UCSD-AML1 (cell line): ENCODE data around the gene DUSP5.

Experiments
- DNase-seq: peaks from one replicate; lab custom pipeline; 2025; ENCODE audit not compliant: unreplicated experiment; lab: John Stamatoyannopoulos, UW

DUSP5 gene

DNA sequence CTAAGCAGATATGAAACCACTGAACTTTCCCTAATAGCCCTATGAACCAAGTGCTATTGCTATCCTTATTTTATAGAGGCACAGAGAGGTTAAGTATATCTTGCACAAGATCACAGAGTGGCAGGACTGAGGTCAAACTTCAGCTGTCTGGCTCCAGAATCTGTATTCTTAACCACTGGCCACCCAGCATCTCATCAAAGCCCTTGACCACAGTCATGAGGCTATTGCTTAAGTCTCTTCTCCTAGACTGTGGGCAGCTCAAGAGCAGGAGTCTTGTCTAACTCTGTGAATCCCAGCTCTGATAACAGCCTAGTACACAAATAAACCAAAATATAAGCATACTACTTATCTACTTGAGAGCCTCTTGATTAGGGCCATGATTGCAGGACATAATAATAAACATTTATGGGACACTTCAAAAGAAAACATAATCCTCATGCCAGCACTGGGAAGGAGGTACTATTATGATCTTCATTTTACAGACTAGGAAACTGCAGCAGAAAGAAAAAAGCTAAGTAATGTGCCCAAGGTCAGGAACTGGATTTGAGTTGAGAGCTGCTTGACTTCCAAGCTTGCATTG is 47.3 kb downstream of the DUSP5 start:
- DNase-seq = no peak

DNA sequence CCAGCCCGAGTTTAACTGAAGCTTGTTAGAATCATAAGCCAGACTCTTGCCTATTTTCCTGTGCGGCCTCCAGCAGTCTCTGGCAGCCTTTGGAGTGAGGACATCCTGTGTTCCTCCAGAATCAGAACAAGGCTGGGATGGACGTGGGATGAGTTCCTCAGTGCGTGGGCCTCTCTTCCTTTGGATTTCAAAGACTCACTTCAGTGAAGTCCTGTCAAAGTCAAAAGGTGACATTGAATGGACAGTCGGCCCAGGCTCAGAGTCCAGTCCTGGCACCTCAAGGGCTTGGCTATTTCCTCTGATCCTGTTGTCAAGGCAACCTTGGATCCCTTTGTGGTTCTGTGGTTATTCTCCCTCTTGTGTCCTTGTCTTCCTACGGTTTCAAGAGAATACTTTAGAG is 48.4 kb downstream of the DUSP5 start:
- no peak for DNase-seq

DNA sequence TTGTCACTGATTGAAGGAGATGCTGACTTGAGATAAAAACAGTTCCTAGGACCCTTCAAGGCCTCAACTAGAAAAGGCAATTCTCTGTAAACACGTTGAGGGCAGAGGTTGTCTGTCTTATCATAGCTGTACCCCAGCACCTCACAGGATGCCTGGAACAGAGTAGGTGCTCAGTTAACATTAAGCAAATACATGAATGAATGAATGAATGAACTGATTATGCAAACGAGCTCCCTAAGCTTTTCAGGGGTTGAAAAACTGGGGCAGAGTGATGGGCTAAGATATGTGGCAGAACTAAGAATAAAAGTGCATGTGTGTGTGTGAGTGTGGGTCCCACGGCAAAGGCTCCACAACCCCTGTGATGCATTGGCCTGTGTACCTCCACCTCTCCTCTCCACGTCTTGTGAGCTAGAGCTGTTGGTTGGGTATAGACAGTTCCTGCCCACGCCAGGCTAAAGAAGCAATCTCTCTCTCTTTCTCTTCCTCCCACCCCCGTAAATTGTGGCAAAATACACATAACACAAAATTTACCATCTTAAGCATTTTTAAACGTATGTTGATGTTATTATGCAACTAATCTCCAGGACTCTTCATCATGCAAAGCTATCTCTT is 48.9 kb downstream of the DUSP5 start:
- no peak for DNase-seq

DNA sequence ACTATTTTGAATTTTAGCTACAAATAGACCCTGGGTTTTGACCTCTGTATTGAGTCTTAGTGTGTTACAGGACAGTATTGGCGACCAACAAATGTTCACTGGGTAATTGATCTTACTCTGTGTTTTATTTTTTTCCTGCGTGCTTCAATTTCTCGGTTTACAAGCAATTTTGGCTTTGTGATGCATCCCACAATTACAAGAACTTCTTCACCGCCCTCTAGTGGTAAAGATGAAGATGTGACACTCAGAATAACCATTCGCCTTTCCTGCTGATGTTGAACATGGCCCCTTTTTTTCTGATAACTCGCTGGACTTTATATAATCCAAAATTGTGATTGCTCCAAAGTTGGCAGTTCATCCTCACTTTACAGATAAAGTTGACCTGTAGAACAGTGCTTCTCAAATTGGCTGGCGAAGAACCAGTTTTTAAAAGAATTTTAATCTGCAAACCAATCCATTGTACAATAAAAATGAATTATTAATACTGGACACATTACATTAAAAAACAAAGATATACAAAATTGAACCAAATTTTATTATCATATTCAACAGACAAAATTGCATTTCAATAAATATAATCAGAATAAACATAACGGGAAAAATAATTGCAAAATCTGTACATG is 49.5 kb downstream of the DUSP5 start:
- DNase-seq = no peak

DNA sequence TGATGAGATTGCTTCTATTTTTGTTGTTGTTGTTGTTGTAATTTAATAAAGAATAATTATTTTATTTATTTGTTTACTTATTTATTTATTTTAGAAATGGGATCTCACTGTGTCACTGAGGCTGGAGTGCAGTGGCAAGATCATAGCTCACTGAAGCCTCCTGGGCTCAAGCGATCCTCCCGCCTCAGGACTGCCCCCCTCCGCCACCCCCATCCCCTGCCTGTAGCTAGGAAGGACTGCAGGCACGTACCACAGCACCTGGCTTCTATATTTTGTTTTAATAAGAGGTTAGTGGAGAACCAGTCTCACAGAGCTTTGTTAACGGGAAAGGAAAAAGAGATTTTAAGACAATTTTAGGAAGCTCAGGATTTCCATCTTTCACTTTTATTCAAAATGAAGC is 50.3 kb downstream of the DUSP5 start:
- DNase-seq = no peak

DNA sequence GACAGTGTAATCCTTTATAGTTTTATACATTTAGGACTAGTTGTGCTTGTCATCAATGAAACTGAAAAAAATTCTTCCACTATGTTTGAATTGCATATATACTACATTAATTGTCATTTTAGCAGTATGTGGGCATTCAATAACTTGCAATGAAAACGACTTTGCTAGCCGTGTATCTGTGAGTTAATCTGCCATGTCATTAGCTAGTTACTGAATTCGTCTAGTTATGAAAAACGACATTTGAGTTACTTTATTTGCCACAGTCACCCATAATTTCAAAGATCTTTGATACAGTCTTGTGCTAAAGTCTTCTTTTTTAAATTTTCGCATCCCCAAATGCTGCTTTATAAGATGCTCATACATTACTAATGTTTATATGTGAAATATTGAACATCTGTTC is 51.5 kb downstream of the DUSP5 start:
- no peak for DNase-seq

DNA sequence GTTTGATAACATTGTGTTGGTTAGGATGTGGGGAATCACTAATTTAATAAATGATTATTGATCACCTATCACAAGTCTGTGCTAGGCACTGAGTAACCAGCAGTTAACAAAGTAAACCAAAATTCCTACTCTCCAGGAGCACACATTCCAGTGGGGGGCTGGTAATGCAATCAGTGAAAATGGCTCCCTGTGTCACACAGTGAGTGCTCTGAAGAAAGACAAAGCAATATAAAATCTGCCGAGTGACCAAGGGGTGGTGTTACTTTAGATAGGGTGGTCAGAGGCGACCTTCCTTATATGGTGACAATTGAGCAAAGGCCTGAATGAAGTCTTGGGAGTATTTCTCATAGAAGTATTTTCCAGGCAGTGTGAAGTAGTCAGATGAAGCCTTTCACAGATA is 56.2 kb downstream of the DUSP5 start:
- DNase-seq = no peak

DNA sequence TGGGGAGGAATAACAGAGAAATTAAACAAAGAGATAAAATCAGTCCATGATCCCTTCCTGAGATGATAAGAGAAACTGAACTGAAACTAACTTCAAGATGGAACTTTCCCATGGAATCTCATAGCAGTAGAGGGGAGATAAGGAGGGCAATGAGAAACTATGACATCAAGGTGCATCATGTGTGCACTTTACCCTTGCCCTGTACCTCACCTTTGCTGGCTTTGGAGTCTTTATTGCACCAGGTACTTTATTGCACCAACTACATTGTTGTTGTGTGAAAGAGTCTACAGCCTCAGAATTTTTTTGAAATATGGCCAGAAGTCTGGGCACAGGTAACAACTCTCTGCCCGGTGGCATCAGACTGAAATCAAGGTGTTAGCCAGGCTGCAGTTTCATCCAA is 58.6 kb downstream of the DUSP5 start:
- DNase-seq = no peak

DNA sequence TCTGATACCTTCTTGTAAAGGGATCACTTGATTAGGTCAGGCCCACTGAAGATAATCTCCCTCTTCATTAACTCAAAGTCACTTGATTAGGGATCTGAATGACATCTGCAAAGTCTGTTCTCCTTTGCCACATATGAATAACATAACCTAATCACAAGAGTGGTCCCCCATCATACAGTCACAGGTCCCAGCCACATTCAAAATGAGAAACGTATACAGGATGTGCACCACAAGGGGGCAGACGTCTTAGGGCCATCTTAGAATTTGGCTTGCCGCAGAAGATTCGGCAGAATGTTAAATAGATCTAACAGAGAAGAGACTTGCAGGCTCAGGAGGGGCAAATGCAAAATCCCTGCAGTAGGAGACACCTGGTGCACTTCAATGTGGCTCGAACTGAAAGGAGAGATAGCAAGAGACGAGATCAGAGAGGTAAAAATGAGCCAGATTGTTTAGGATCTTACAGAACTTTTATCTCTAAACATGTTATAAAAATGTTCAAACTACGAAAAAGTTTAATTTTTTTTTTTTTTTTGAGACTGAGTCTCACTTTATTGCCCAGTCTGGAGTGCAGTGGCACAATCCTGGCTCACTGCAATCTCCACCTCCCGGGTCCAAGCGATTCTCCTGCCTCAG is 59.4 kb downstream of the DUSP5 start:
- DNase-seq = peak; percentile 25

DNA sequence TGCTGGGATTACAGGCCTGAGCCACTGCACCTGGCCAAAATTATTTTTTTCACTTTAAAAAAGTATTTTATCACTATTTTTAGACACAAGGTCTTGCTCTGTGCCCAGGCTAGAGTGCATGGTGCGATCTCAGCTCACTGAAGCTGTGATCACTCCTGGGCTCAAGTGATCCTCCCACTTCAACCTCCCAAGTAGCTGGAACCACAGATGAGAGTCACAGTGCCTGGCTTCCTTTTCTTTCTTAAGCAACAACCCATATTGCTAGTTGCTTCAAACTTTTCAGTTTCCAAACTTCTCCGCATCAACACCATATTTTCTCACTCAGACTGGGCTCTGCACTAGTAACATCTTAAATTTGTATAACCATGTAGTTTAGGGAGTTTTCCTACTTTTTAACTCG is 60.3 kb downstream of the DUSP5 start:
- DNase-seq = no peak

DNA sequence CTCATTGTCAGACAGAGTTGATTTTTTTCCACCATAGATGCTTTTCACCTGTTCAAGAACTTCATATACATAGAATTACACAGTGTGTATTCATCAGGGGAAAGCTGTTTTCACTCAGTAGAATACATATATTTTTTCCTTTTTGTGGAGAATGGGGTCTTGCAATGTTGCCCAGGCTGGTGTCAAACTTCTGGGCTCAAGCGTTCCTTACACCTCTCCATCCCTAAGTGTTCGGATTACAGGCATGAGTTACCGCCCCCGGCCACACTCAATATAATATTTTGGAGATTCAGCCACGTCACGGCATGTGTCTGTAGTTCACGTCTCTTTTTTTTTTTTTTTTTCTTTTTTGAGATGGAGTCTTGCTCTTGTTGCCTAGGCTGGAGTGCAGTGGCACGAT is 62.3 kb downstream of the DUSP5 start:
- no peak for DNase-seq
